WTC11 (cell line): ENCODE measurements around the gene SLC25A11. TPM values are rescaled to one million over a fixed set of nuclear protein-coding genes. Genes with fewer than 3 reads are reported as not detected.

Experiments
- ATAC-seq: fragments of 200-7000 bp; cut with Tn5 transposase; 2 replicates; pipeline ENCODE4 v1.10.0; 2021; ENCODE audit warnings: mild to moderate bottlenecking, moderate library complexity
- CTCF ChIA-PET: fragments of 300-600 bp; sonication (Branson Sonifier 250); formaldehyde crosslinking; loops from one replicate; lab custom pipeline; 2021; ENCODE audit warnings: antibody characterized with exemption; lab: Charles Lee
- POLR2A ChIA-PET: fragments of 350-600 bp; sonication (Branson Sonifier 250); formaldehyde crosslinking; loops from one replicate; lab custom pipeline; 2021; ENCODE audit warnings: antibody characterized with exemption; lab: Charles Lee
- DNase-seq: peaks from one replicate; pipeline ENCODE4 v3.0.0; 2021; ENCODE audit warnings: low spot score
- H3K27ac Mint-ChIP-seq: 2 replicates; pipeline ENCODE4 v1.8.0; 2021; ENCODE audit warnings: mixed read lengths
- H3K27me3 Mint-ChIP-seq: 2 replicates; pipeline ENCODE4 v1.8.0; 2021; ENCODE audit warnings: low read depth, mild to moderate bottlenecking, moderate library complexity, mixed read lengths
- H3K36me3 Mint-ChIP-seq: 2 replicates; pipeline ENCODE4 v1.8.0; 2021; ENCODE audit warnings: mixed read lengths
- H3K4me1 Mint-ChIP-seq: 2 replicates; pipeline ENCODE4 v1.8.0; 2022; ENCODE audit warnings: mixed read lengths
- H3K4me3 Mint-ChIP-seq: 2 replicates; pipeline ENCODE4 v1.8.0; 2021; ENCODE audit warnings: mild to moderate bottlenecking, moderate library complexity, mixed read lengths
- H3K9me3 Mint-ChIP-seq: 2 replicates; pipeline ENCODE4 v1.8.0; 2021; ENCODE audit warnings: mixed read lengths
- AR ChIP-seq: fragments of 250-450 bp; sonication (Bioruptor Pico); IDR thresholded peaks from 2 replicates; pipeline ENCODE4 v1.9.0; 2021; ENCODE audit warnings: mild to moderate bottlenecking
- ATF1 ChIP-seq: sonication (generic); formaldehyde crosslinking; IDR thresholded peaks from 2 replicates; pipeline ENCODE4 v1.8.1; 2023; ENCODE audit warnings: mild to moderate bottlenecking, moderate library complexity, missing genetic modification reagents
- CREB1 ChIP-seq: sonication (generic); formaldehyde crosslinking; IDR thresholded peaks from 2 replicates; pipeline ENCODE4 v1.8.0; 2023; ENCODE audit warnings: mild to moderate bottlenecking, missing genetic modification reagents
- GRHL2 ChIP-seq: fragments of 250-450 bp; sonication (Bioruptor Pico); IDR thresholded peaks from 2 replicates; pipeline ENCODE4 v1.8.0; 2022; ENCODE audit warnings: mild to moderate bottlenecking, moderate library complexity; ENCODE audit not compliant: insufficient replicate concordance, severe bottlenecking
- JUN ChIP-seq: sonication (generic); formaldehyde crosslinking; IDR thresholded peaks from 2 replicates; pipeline ENCODE4 v1.8.0; 2023; ENCODE audit warnings: mild to moderate bottlenecking, missing genetic modification reagents
- KAT7 ChIP-seq: sonication (generic); formaldehyde crosslinking; IDR thresholded peaks from 2 replicates; pipeline ENCODE4 v1.8.1; 2023; ENCODE audit warnings: missing genetic modification reagents, mild to moderate bottlenecking, borderline replicate concordance
- NFYB ChIP-seq: sonication (generic); formaldehyde crosslinking; conservative IDR thresholded peaks from 2 replicates; pipeline ENCODE4 v1.8.0; 2022; ENCODE audit warnings: low read depth, missing genetic modification reagents
- NR3C1 ChIP-seq: sonication (generic); formaldehyde crosslinking; conservative IDR thresholded peaks from 2 replicates; pipeline ENCODE4 v1.8.1; 2023; ENCODE audit warnings: low read depth, mild to moderate bottlenecking, missing genetic modification reagents
- PREB ChIP-seq: sonication (generic); formaldehyde crosslinking; IDR thresholded peaks from 2 replicates; pipeline ENCODE4 v1.8.1; 2022; ENCODE audit warnings: mild to moderate bottlenecking, missing genetic modification reagents, moderate library complexity, borderline replicate concordance
- PRRX2 ChIP-seq: fragments of 250-450 bp; sonication (Bioruptor Pico); IDR thresholded peaks from 2 replicates; pipeline ENCODE4 v1.8.0; 2021; ENCODE audit warnings: mild to moderate bottlenecking
- RELA ChIP-seq: sonication (generic); formaldehyde crosslinking; IDR thresholded peaks from 2 replicates; pipeline ENCODE4 v1.8.1; 2022; ENCODE audit warnings: missing genetic modification reagents, mild to moderate bottlenecking, borderline replicate concordance
- SMAD4 ChIP-seq: sonication (generic); formaldehyde crosslinking; IDR thresholded peaks from 2 replicates; pipeline ENCODE4 v1.8.0; 2022; ENCODE audit warnings: mild to moderate bottlenecking, missing genetic modification reagents
- ZBTB21 ChIP-seq: sonication (generic); formaldehyde crosslinking; IDR thresholded peaks from 2 replicates; pipeline ENCODE4 v1.8.1; 2023; ENCODE audit warnings: mild to moderate bottlenecking, missing genetic modification reagents, borderline replicate concordance
- ZNF219 ChIP-seq: sonication (generic); formaldehyde crosslinking; IDR thresholded peaks from 2 replicates; pipeline ENCODE4 v1.8.0; 2023; ENCODE audit warnings: missing genetic modification reagents, mild to moderate bottlenecking, borderline replicate concordance
- ZNF281 ChIP-seq: sonication (generic); formaldehyde crosslinking; IDR thresholded peaks from 2 replicates; pipeline ENCODE4 v1.8.0; 2023; ENCODE audit warnings: mild to moderate bottlenecking, missing genetic modification reagents
- ZNF512 ChIP-seq: sonication (generic); formaldehyde crosslinking; IDR thresholded peaks from 2 replicates; pipeline ENCODE4 v1.8.1; 2022; ENCODE audit warnings: missing genetic modification reagents, borderline replicate concordance
- total RNA-seq: library from RNA; stranded (reverse); gene quantifications from 3 replicates; pipeline ENCODE4 v1.2.3, GENCODE V29; 2021
- TF ChIP-seq, protein P1 (sequence below): sonication (generic); formaldehyde crosslinking; IDR thresholded peaks from 2 replicates; pipeline ENCODE4 v1.8.1; 2023; ENCODE audit warnings: mild to moderate bottlenecking, missing genetic modification reagents
- TF ChIP-seq, protein P2 (sequence below): fragments of 250-450 bp; sonication (Bioruptor Pico); IDR thresholded peaks from 2 replicates; pipeline ENCODE4 v1.9.0; 2021; ENCODE audit warnings: mild to moderate bottlenecking
- TF ChIP-seq, protein P3 (sequence below): sonication (generic); formaldehyde crosslinking; IDR thresholded peaks from 2 replicates; pipeline ENCODE4 v1.8.1; 2022; ENCODE audit warnings: mild to moderate bottlenecking, moderate library complexity, missing genetic modification reagents
- TF ChIP-seq, protein P4 (sequence below): sonication (generic); formaldehyde crosslinking; IDR thresholded peaks from 2 replicates; pipeline ENCODE4 v1.8.1; 2022; ENCODE audit warnings: low read depth, missing genetic modification reagents, borderline replicate concordance

Gene SLC25A11
- total RNA-seq, 1 experiment from 2014 or later = 73.7 TPM

- TF ChIP-seq, protein P1, sequence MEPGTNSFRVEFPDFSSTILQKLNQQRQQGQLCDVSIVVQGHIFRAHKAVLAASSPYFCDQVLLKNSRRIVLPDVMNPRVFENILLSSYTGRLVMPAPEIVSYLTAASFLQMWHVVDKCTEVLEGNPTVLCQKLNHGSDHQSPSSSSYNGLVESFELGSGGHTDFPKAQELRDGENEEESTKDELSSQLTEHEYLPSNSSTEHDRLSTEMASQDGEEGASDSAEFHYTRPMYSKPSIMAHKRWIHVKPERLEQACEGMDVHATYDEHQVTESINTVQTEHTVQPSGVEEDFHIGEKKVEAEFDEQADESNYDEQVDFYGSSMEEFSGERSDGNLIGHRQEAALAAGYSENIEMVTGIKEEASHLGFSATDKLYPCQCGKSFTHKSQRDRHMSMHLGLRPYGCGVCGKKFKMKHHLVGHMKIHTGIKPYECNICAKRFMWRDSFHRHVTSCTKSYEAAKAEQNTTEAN = no peak
- TF ChIP-seq, protein P2, sequence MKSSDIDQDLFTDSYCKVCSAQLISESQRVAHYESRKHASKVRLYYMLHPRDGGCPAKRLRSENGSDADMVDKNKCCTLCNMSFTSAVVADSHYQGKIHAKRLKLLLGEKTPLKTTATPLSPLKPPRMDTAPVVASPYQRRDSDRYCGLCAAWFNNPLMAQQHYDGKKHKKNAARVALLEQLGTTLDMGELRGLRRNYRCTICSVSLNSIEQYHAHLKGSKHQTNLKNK (CRISPR knock-in tag) = no peak
- TF ChIP-seq PREB (CRISPR knock-in tag) (no peak), ZBTB21 (CRISPR knock-in tag) (peak; percentile 48; the same call in 1 of the 2 replicates), ZNF219 (CRISPR knock-in tag) (0 out of 2 replicates have a peak, but pooled peaks have one; percentile 75), KAT7 (CRISPR knock-in tag) (peak; percentile 27; the same call in 1 of the 2 replicates), SMAD4 (CRISPR knock-in tag) (no peak)
- TF ChIP-seq, protein P3, sequence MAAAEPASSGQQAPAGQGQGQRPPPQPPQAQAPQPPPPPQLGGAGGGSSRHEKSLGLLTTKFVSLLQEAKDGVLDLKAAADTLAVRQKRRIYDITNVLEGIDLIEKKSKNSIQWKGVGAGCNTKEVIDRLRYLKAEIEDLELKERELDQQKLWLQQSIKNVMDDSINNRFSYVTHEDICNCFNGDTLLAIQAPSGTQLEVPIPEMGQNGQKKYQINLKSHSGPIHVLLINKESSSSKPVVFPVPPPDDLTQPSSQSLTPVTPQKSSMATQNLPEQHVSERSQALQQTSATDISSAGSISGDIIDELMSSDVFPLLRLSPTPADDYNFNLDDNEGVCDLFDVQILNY (CRISPR knock-in tag) = peak; percentile 9; the same call in 1 of the 2 replicates
Measured at GRCh38 chr17:4986951-4987766, 47.3 kb upstream of the SLC25A11 start, which contains the start of gene CAMTA2 (continued).

DNA sequence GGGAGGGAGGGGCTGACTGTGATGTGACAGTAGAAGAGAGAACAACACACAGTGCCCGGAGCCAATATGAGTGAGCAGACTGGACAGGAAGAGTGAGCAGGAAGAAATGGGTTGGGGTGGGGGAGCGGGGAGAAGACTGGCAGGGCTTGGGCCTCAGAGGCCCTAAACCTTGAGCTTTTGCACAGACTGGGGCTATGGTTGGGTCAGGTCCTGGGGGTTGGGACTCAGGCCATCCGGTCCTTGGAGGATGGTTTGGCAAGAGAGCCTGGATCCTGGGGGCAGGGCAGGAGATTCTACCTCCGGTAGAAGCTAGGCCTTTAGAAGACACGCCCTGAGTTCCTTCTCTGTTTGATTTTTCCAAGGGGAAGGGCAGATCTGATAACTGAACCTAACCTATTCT, 46.6 kb upstream of the SLC25A11 start:
- peaks cover 41% of the 10 kb centered on the region for H3K27me3 Mint-ChIP-seq
- no peak for ATAC-seq
- no peaks in the 10 kb centered on the region for H3K36me3 Mint-ChIP-seq
- no peak for DNase-seq
- H3K9me3 Mint-ChIP-seq = no peaks in the 10 kb centered on the region
- ChIA-PET POLR2A (interaction anchor here (0.6 to 3.0 kb wide), 4 partner anchors 11 to 34 kb away, joined by 3 to 12 read pairs (median 3); partner anchors contain the start of genes INCA1 and KIF1C), CTCF (interaction anchor here (0.6 to 4.0 kb wide), 14 partner anchors 10 to 670 kb away, joined by 3 to 27 read pairs (median 5); partner anchors contain the start of genes INCA1, KIF1C and SPAG7)
- H3K27ac Mint-ChIP-seq = no peak overlapping the region
- H3K4me1 Mint-ChIP-seq = peaks cover 25% of the 10 kb centered on the region
- H3K4me3 Mint-ChIP-seq = peak overlapping the region; percentile 77
- TF ChIP-seq ZNF281 (CRISPR knock-in tag) = no peak
- TF ChIP-seq NR3C1 = no peak
- no peak for TF ChIP-seq ZNF512 (CRISPR knock-in tag)
- no peak for TF ChIP-seq NFYB (CRISPR knock-in tag)
- TF ChIP-seq, protein P4, sequence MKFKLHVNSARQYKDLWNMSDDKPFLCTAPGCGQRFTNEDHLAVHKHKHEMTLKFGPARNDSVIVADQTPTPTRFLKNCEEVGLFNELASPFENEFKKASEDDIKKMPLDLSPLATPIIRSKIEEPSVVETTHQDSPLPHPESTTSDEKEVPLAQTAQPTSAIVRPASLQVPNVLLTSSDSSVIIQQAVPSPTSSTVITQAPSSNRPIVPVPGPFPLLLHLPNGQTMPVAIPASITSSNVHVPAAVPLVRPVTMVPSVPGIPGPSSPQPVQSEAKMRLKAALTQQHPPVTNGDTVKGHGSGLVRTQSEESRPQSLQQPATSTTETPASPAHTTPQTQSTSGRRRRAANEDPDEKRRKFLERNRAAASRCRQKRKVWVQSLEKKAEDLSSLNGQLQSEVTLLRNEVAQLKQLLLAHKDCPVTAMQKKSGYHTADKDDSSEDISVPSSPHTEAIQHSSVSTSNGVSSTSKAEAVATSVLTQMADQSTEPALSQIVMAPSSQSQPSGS = no peak
- no peak for TF ChIP-seq JUN
- TF ChIP-seq GRHL2 (CRISPR knock-in tag) = no peak
- TF ChIP-seq AR (CRISPR knock-in tag) = no peak
- TF ChIP-seq ZNF219 (CRISPR knock-in tag) = no peak
- no peak for TF ChIP-seq PRRX2 (CRISPR knock-in tag)
- TF ChIP-seq, protein P2 (CRISPR knock-in tag) = no peak
- TF ChIP-seq RELA (CRISPR knock-in tag) = no peak
- no peak for TF ChIP-seq CREB1 (CRISPR knock-in tag)
- no peak for TF ChIP-seq ATF1 (CRISPR knock-in tag)
